HEK293 (cell line): ENCODE results near the gene SPARC.

Experiments
- ATF2 ChIP-seq: fragments of 450-650 bp; formaldehyde crosslinking; IDR thresholded peaks from 2 replicates; pipeline ENCODE4 v1.5.1; 2016; ENCODE audit warnings: missing biosample characterization, missing genetic modification characterization, low read depth
- CTCF ChIP-seq: fragments of 450-650 bp; formaldehyde crosslinking; IDR thresholded peaks from 2 replicates; pipeline ENCODE4 v1.5.1; 2016; ENCODE audit warnings: missing biosample characterization, missing genetic modification characterization
- KLF7 ChIP-seq: fragments of 450-650 bp; formaldehyde crosslinking; IDR thresholded peaks from 2 replicates; pipeline ENCODE4 v1.5.1; 2016; ENCODE audit warnings: missing biosample characterization, missing genetic modification characterization, borderline replicate concordance
- YY1 ChIP-seq: fragments of 450-650 bp; formaldehyde crosslinking; IDR thresholded peaks from 2 replicates; pipeline ENCODE4 v1.5.1; 2018; ENCODE audit warnings: missing biosample characterization, missing genetic modification characterization
- ZBTB1 ChIP-seq: fragments of 450-650 bp; formaldehyde crosslinking; IDR thresholded peaks from 2 replicates; pipeline ENCODE4 v1.5.1; 2016; ENCODE audit warnings: missing biosample characterization, missing genetic modification characterization
- ZBTB11 ChIP-seq: fragments of 450-650 bp; formaldehyde crosslinking; conservative IDR thresholded peaks from 2 replicates; pipeline ENCODE4 v1.5.1; 2016; ENCODE audit warnings: low read depth, missing biosample characterization, missing genetic modification characterization
- ZBTB6 ChIP-seq: fragments of 450-650 bp; formaldehyde crosslinking; IDR thresholded peaks from 2 replicates; pipeline ENCODE4 v1.5.1; 2017; ENCODE audit warnings: missing biosample characterization, missing genetic modification characterization
- ZNF266 ChIP-seq: fragments of 450-650 bp; formaldehyde crosslinking; IDR thresholded peaks from 2 replicates; pipeline ENCODE4 v1.5.1; 2016; ENCODE audit warnings: missing biosample characterization, missing genetic modification characterization, low read depth
- ZNF292 ChIP-seq: fragments of 450-650 bp; formaldehyde crosslinking; IDR thresholded peaks from 2 replicates; pipeline ENCODE4 v1.5.1; 2016; ENCODE audit warnings: low read depth, missing biosample characterization, missing genetic modification characterization, borderline replicate concordance
- ZNF580 ChIP-seq: fragments of 450-650 bp; formaldehyde crosslinking; IDR thresholded peaks from 2 replicates; pipeline ENCODE4 v1.5.1; 2016; ENCODE audit warnings: missing biosample characterization, missing genetic modification characterization
- ZNF610 ChIP-seq: fragments of 450-650 bp; formaldehyde crosslinking; IDR thresholded peaks from 2 replicates; pipeline ENCODE4 v1.5.1; 2016; ENCODE audit warnings: missing biosample characterization, missing genetic modification characterization, borderline replicate concordance
- ZNF645 ChIP-seq: fragments of 450-650 bp; formaldehyde crosslinking; IDR thresholded peaks from 2 replicates; pipeline ENCODE4; 2016; ENCODE audit warnings: missing biosample characterization, missing genetic modification characterization
- ZNF704 ChIP-seq: fragments of 450-650 bp; formaldehyde crosslinking; IDR thresholded peaks from 2 replicates; pipeline ENCODE4 v1.5.1; 2016; ENCODE audit warnings: missing biosample characterization, missing genetic modification characterization
- ZNF792 ChIP-seq: fragments of 450-650 bp; formaldehyde crosslinking; IDR thresholded peaks from 2 replicates; pipeline ENCODE4 v1.5.1; 2016; ENCODE audit warnings: missing biosample characterization, missing genetic modification characterization

GRCh38 chr5:151735646-151736045 lies 48.9 kb upstream of the SPARC start:
- TF ChIP-seq ZNF580 (tag by site-specific recombination) (no peak), ZNF792 (tag by site-specific recombination) (no peak), ZNF645 (tag by site-specific recombination) (no peak), CTCF (tag by site-specific recombination) (no peak), ZNF704 (tag by site-specific recombination) (no peak), YY1 (tag by site-specific recombination) (no peak), ZBTB6 (tag by site-specific recombination) (no peak), ZNF266 (tag by site-specific recombination) (no peak), ZNF610 (tag by site-specific recombination) (no peak), ZNF292 (tag by site-specific recombination) (no peak), KLF7 (tag by site-specific recombination) (no peak), ATF2 (no peak), ZBTB11 (tag by site-specific recombination) (no peak), ZBTB1 (no peak)
